ENCODE results near the gene MAGED1.

GRCh38 chrX:51862920-51863319, 30.5 kb upstream of the MAGED1 start:
- TF ChIP-seq EZH2phosphoT487 (IDR thresholded peaks at IDR 0.05; ENCODE audit: insufficient read depth, low read depth) (no peak), EZH2 (IDR thresholded peaks at IDR 0.05; ENCODE audit: insufficient read depth, poor library complexity, severe bottlenecking) (no peak)

All from GM23248 (cell line).